Trophoblast cell (in vitro differentiated cells and primary cell): ENCODE data around the gene TMEM30A.

Source experiments
- DNase-seq, 2 donors: peaks; one replicate each; pipeline ENCODE4 v3.0.0-alpha.2; 2016
- H2AFZ ChIP-seq: 2 replicates; pipeline ENCODE4 v1.6.1; 2013; ENCODE audit warnings: low read length, moderate library complexity, mild to moderate bottlenecking; ENCODE audit not compliant: insufficient read depth, poor library complexity
- H2AK5ac ChIP-seq: 2 replicates; pipeline ENCODE4 v1.6.1; 2013; ENCODE audit warnings: mild to moderate bottlenecking, low read length
- H2BK120ac ChIP-seq: 2 replicates; pipeline ENCODE4 v1.6.1; 2013; ENCODE audit warnings: low read length, mild to moderate bottlenecking, moderate library complexity; ENCODE audit not compliant: insufficient read depth, poor library complexity
- H2BK12ac ChIP-seq: 2 replicates; pipeline ENCODE4 v1.6.1; 2013; ENCODE audit warnings: mild to moderate bottlenecking, low read length, moderate library complexity
- H2BK5ac ChIP-seq: 2 replicates; pipeline ENCODE4 v1.6.1; 2013; ENCODE audit warnings: low read length, low read depth, moderate library complexity, mild to moderate bottlenecking; ENCODE audit not compliant: poor library complexity
- H3K14ac ChIP-seq: 2 replicates; pipeline ENCODE4 v1.6.1; 2013; ENCODE audit warnings: mild to moderate bottlenecking, low read length
- H3K18ac ChIP-seq: 2 replicates; pipeline ENCODE4 v1.6.1; 2013; ENCODE audit warnings: mild to moderate bottlenecking, low read length
- H3K23ac ChIP-seq: 2 replicates; pipeline ENCODE4 v1.6.1; 2013; ENCODE audit warnings: low read length
- H3K27ac ChIP-seq: 2 replicates; pipeline ENCODE4 v1.5.1; 2013; ENCODE audit warnings: low read depth, mild to moderate bottlenecking, inconsistent platforms, low read length, moderate library complexity
- H3K27me3 ChIP-seq: 2 replicates; pipeline ENCODE4 v1.6.1; 2013; ENCODE audit warnings: inconsistent platforms, mild to moderate bottlenecking, low read length, moderate library complexity; ENCODE audit not compliant: insufficient read depth
- H3K36me3 ChIP-seq, 2 experiments: 1 replicate in 1 of 2; 2 replicates in 1 of 2; pipeline ENCODE4 v1.6.1; 2013; ENCODE audit warnings: low read length in 2 of 2, mild to moderate bottlenecking in 2 of 2, moderate library complexity in 1 of 2; ENCODE audit not compliant: insufficient read depth in 2 of 2, control insufficient read depth in 1 of 2
- H3K4ac ChIP-seq: 2 replicates; pipeline ENCODE4 v1.6.1; 2013; ENCODE audit warnings: low read depth, mild to moderate bottlenecking, low read length, moderate library complexity
- H3K4me1 ChIP-seq, 2 experiments: 1 replicate in 1 of 2; 2 replicates in 1 of 2; pipeline ENCODE4 v1.6.1; 2013; ENCODE audit warnings: low read length in 2 of 2, mild to moderate bottlenecking in 2 of 2, moderate library complexity in 1 of 2; ENCODE audit not compliant: insufficient read depth in 2 of 2, control insufficient read depth in 1 of 2
- H3K4me2 ChIP-seq: 2 replicates; pipeline ENCODE4 v1.6.1; 2013; ENCODE audit warnings: inconsistent platforms, mild to moderate bottlenecking, low read length, moderate library complexity
- H3K4me3 ChIP-seq: 2 replicates; pipeline ENCODE4 v1.5.1; 2013; ENCODE audit warnings: mild to moderate bottlenecking, low read depth, low read length, inconsistent platforms
- H3K79me1 ChIP-seq: one replicate; pipeline ENCODE4 v1.6.1; 2013; ENCODE audit warnings: low read length
- H3K79me2 ChIP-seq: 2 replicates; pipeline ENCODE4 v1.6.1; 2013; ENCODE audit warnings: low read length, mild to moderate bottlenecking; ENCODE audit not compliant: control insufficient read depth, insufficient read depth, poor library complexity
- H3K9ac ChIP-seq: 2 replicates; pipeline ENCODE4 v1.6.1; 2013; ENCODE audit warnings: mild to moderate bottlenecking, low read length
- H3K9me3 ChIP-seq: 2 replicates; pipeline ENCODE4 v1.6.1; 2013; ENCODE audit warnings: low read depth, mild to moderate bottlenecking, control low read depth, inconsistent platforms, low read length; ENCODE audit not compliant: insufficient read depth
- H4K12ac ChIP-seq: 2 replicates; pipeline ENCODE4 v1.6.1; 2013; ENCODE audit warnings: low read depth, mild to moderate bottlenecking, low read length, moderate library complexity
- H4K8ac ChIP-seq: 2 replicates; pipeline ENCODE4 v1.6.1; 2013; ENCODE audit warnings: low read depth, mild to moderate bottlenecking, low read length, moderate library complexity
- H4K91ac ChIP-seq: one replicate; pipeline ENCODE4 v1.6.1; 2013; ENCODE audit warnings: low read depth, mild to moderate bottlenecking, low read length, moderate library complexity
- WGBS: extraction: QIAGEN DNeasy Blood & Tissue Kit; methylation state at CpG from one replicate; pipeline ENCODE4 v1.1.7; 2013; ENCODE audit warnings: missing lambda C conversion rate; ENCODE audit not compliant: insufficient read length, insufficient coverage; ENCODE audit errors: extremely low coverage; 5-methylcytosine and 5-hydroxymethylcytosine counted together

TMEM30A gene

DNA sequence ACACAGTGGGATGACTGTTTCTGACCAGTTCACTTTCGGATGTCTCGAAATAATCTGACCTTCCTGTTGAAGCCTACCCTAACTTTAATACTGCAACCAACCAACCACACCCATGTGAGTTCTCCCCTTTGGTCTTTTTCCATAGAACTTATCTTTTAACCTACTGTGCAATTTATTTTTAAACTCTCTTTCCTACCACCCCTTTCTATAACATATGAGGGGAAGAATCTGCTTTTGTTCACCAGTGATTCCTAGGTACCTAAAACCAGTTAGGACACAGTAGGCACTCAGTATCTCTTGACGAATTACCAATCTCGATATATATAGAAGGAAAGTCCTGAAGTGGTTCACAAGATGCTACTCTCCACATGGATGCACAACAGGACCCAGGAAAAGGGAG lies 48.0 kb downstream of the TMEM30A start:
- Histone ChIP-seq H3K79me1 (no peaks in the 10 kb centered on the region), H3K79me2 (no peaks in the 10 kb centered on the region), H4K12ac (no peak overlapping the region), H3K9ac (no peak overlapping the region), H3K9me3 (no peaks in the 10 kb centered on the region), H2BK12ac (no peak overlapping the region), H2BK120ac (no peak overlapping the region), H3K27ac (no peak overlapping the region), H3K4ac (no peak overlapping the region), H3K23ac (no peak overlapping the region), H3K27me3 (no peaks in the 10 kb centered on the region), H2AK5ac (no peak overlapping the region), H2AFZ (no peak overlapping the region), H3K4me3 (no peak overlapping the region), H3K36me3 (peaks cover 12 to 14% of the 10 kb centered on the region in 2 experiments), H4K8ac (no peak overlapping the region), H4K91ac (no peak overlapping the region), H3K18ac (no peak overlapping the region), H3K4me1 (no peaks in the 10 kb centered on the region), H3K4me2 (no peak overlapping the region), H2BK5ac (no peak overlapping the region), H3K14ac (no peak overlapping the region)
- no peak for DNase-seq
- no CpG with 5 or more reads among the region's 4 CpGs for WGBS

DNA sequence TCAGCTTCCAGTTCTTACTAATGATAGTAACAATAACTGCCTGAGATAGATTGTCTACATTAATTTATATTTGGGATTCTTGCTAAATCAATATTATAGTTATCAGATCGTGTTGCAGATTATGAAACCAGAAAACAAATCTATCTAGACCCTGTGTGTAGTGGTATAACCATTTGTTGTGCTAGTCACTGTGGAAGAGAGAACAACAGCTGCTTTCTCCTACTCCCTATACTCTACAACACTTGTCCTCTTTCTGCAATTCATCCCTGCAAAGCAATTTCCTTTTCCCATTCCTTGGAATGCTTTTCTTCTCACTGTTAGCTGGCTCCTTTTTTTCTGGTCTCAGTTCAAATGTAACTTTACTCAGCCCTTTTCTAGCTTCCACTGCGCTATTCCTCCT lies 49.3 kb downstream of the TMEM30A start:
- DNase-seq = no peak
- Histone ChIP-seq H3K27ac (no peak overlapping the region), H3K79me1 (no peaks in the 10 kb centered on the region), H2BK120ac (no peak overlapping the region), H3K36me3 (peaks cover 10 to 14% of the 10 kb centered on the region in 2 experiments), H3K4ac (no peak overlapping the region), H3K79me2 (no peaks in the 10 kb centered on the region), H3K14ac (no peak overlapping the region), H3K23ac (no peak overlapping the region), H4K91ac (no peak overlapping the region), H3K9ac (no peak overlapping the region), H2BK12ac (no peak overlapping the region), H4K12ac (no peak overlapping the region), H3K18ac (no peak overlapping the region), H3K4me1 (no peaks in the 10 kb centered on the region), H3K4me2 (no peak overlapping the region), H2AK5ac (no peak overlapping the region), H2BK5ac (no peak overlapping the region), H3K9me3 (no peaks in the 10 kb centered on the region), H3K27me3 (no peaks in the 10 kb centered on the region), H3K4me3 (no peak overlapping the region), H2AFZ (no peak overlapping the region), H4K8ac (no peak overlapping the region)
- no CpG with 5 or more reads among the region's 2 CpGs for WGBS

DNA sequence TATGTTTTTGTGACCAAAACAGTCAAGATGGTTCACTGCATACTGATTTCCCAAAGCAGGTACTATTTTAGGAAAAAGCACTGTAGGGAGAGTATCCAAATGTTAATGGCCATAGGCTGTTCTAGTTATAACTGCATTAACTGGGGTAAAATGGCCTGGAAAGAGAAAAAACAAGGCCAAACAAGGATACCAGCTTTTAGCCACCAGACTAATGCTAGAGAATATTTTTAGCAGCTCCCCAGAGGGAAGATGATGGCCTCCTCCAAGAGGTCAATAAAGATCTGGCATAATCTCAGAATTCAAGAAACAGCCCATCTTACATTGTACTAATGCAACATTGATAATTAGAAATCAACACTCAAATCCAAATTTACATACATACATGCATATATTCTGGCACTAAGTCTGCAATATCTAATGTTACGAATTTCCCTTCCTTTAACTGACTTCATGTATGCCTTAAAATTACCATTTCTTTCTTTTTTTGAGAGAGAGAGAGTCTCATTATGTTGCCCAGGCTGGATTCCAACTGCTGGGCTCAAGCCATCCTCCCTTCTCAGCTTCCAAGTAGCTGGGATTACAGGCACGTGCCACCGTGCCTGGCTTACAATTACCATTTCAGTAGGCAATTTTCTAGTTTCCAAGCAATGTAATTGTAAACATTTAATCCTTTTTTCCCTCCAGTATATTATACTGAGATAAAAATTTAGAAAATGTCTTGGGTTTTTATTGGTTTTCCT lies 50.3 kb downstream of the TMEM30A start:
- H4K8ac ChIP-seq = no peak overlapping the region
- no peak overlapping the region for H3K4me2 ChIP-seq
- H3K9ac ChIP-seq = no peak overlapping the region
- no peaks in the 10 kb centered on the region for H3K79me1 ChIP-seq
- no peak overlapping the region for H4K12ac ChIP-seq
- no peak overlapping the region for H3K23ac ChIP-seq
- no peak overlapping the region for H3K14ac ChIP-seq
- H2AK5ac ChIP-seq = no peak overlapping the region
- H2AFZ ChIP-seq = no peak overlapping the region
- no peaks in the 10 kb centered on the region for H3K27me3 ChIP-seq
- no peak overlapping the region for H3K4ac ChIP-seq
- H2BK12ac ChIP-seq = no peak overlapping the region
- H3K27ac ChIP-seq = no peak overlapping the region
- H4K91ac ChIP-seq = no peak overlapping the region
- H3K36me3 ChIP-seq = peaks cover 7 to 9% of the 10 kb centered on the region in 2 experiments
- no peak for DNase-seq
- no peaks in the 10 kb centered on the region for H3K9me3 ChIP-seq
- H2BK5ac ChIP-seq = no peak overlapping the region
- no CpG with 5 or more reads among the region's 3 CpGs for WGBS
- H2BK120ac ChIP-seq = no peak overlapping the region
- no peak overlapping the region for H3K4me3 ChIP-seq
- no peaks in the 10 kb centered on the region for H3K4me1 ChIP-seq
- H3K79me2 ChIP-seq = no peaks in the 10 kb centered on the region
- no peak overlapping the region for H3K18ac ChIP-seq

DNA sequence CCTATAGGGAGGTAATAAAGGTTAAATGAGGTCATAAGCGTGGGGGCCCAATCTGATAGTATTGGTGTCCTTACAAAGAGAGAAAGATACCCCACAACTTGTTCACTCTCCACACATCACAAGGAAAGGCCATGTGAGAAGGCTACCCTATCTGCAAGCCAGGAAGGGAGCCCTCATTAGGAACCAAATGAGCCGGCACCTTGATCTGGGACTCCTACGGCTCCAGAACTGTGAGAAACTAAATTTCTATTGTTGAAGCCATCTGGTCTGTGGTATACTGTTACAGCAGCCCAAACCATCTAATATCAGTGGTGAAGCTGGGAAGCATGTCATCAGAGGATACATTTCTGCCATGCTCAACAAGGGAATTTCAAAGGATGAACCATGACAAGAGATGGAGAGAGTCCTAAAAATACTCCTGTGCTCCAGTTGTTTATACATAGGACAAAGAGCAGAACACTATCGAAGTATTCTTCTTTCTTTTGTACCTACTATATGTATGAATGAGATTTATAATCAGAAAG lies 51.4 kb downstream of the TMEM30A start:
- H3K4me3 ChIP-seq = no peak overlapping the region
- H2BK5ac ChIP-seq = no peak overlapping the region
- H3K4ac ChIP-seq = no peak overlapping the region
- H2BK120ac ChIP-seq = no peak overlapping the region
- H3K4me2 ChIP-seq = no peak overlapping the region
- no peak overlapping the region for H3K9ac ChIP-seq
- H2AFZ ChIP-seq = no peak overlapping the region
- no peaks in the 10 kb centered on the region for H3K4me1 ChIP-seq
- H3K18ac ChIP-seq = no peak overlapping the region
- H2AK5ac ChIP-seq = no peak overlapping the region
- H4K12ac ChIP-seq = no peak overlapping the region
- H3K79me2 ChIP-seq = no peaks in the 10 kb centered on the region
- no peak overlapping the region for H2BK12ac ChIP-seq
- no peak overlapping the region for H3K23ac ChIP-seq
- no peak overlapping the region for H3K14ac ChIP-seq
- H3K27ac ChIP-seq = no peak overlapping the region
- H4K8ac ChIP-seq = no peak overlapping the region
- no peak overlapping the region for H4K91ac ChIP-seq
- H3K9me3 ChIP-seq = no peaks in the 10 kb centered on the region
- WGBS = no CpG with 5 or more reads among the region's 4 CpGs
- H3K27me3 ChIP-seq = no peaks in the 10 kb centered on the region
- DNase-seq = no peak
- no peaks in the 10 kb centered on the region for H3K79me1 ChIP-seq
- H3K36me3 ChIP-seq = peaks cover 0 to 2% of the 10 kb centered on the region in 2 experiments
